ENCODE results near the gene CCSER2.

GRCh38 chr10:84374455-84374854 is 46.1 kb downstream of the CCSER2 start:
- TF ChIP-seq TSHZ2 (CRISPR knock-in tag; IDR thresholded peaks at IDR 0.05) (no peak), PATZ1 (CRISPR knock-in tag; IDR thresholded peaks at IDR 0.05; ENCODE audit: borderline replicate concordance) (no peak), OSR1 (CRISPR knock-in tag; IDR thresholded peaks at IDR 0.05) (no peak), PPARA (CRISPR knock-in tag; IDR thresholded peaks at IDR 0.05; ENCODE audit: borderline replicate concordance) (no peak), ARNTL (CRISPR knock-in tag; IDR thresholded peaks at IDR 0.05; ENCODE audit: borderline replicate concordance, low read depth) (no peak), POU6F1 (CRISPR knock-in tag; IDR thresholded peaks at IDR 0.05; ENCODE audit: borderline replicate concordance, low read depth) (no peak), CSRNP3 (CRISPR knock-in tag; IDR thresholded peaks at IDR 0.05) (no peak), CREB5 (CRISPR knock-in tag; IDR thresholded peaks at IDR 0.05; ENCODE audit: low read depth) (no peak), ZNF565 (CRISPR knock-in tag; conservative IDR thresholded peaks at IDR 0.05; ENCODE audit: low read depth) (no peak), ZNF8 (CRISPR knock-in tag; IDR thresholded peaks at IDR 0.05) (no peak), ZFP3 (CRISPR knock-in tag; IDR thresholded peaks at IDR 0.05) (no peak), BACH2 (CRISPR knock-in tag; IDR thresholded peaks at IDR 0.05; ENCODE audit: borderline replicate concordance) (no peak)

All from SK-N-SH treated with all-trans-retinoic acid at 6 μM for 48 hours (cell line).